Measurements from ENCODE around the gene TMEM154. TPM values are rescaled to one million over a fixed set of nuclear protein-coding genes. Genes with fewer than 3 reads are reported as not detected.

TMEM154 gene
- total RNA-seq, 2 experiments from 2014 or later, result 15.2 to 21.2 TPM

DNA sequence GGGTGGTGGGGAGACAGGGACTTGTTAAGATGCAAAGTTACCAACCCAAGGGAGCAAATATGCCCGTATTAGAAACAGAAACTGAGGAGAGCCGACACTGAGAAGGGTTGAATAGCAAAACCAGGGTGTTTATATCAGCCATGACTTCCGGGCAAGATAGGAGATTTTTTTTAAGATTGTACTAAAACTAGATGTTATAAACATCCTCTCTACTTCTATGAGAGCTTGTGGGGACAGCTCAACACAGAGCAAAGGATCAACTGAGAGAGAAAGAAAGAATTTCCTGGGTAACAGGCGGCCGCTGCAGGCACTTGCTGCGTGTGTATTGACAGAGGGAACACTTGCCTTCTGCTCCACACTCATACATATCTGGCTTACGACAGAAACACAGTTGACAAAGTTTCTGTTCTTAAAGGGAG is 94.8 kb downstream of the TMEM154 start:
- H3K27me3 Mint-ChIP-seq, result peaks cover 2% of the 10 kb centered on the region
- H3K4me3 Mint-ChIP-seq, result peak overlapping the region; percentile 5
- H3K9me3 Mint-ChIP-seq (ENCODE audit: low read depth), result no peaks in the 10 kb centered on the region
- ATAC-seq (peak; percentile 58), DNase-seq (no peak)
- ChIA-PET CTCF (interaction anchor here (0.6 to 2.4 kb wide), 2 partner anchors 56 to 84 kb away, joined by 3 to 9 read pairs; no protein-coding TSS in a partner anchor), POLR2A (no interaction called here)
- H3K36me3 Mint-ChIP-seq (ENCODE audit: low read depth), result no peaks in the 10 kb centered on the region
- intact Hi-C loops (cut with DNase I, micrococcal nuclease), result no loop called here
- H3K27ac Mint-ChIP-seq, result peak overlapping the region; percentile 79
- peaks cover 2% of the 10 kb centered on the region for H3K4me1 Mint-ChIP-seq

DNA sequence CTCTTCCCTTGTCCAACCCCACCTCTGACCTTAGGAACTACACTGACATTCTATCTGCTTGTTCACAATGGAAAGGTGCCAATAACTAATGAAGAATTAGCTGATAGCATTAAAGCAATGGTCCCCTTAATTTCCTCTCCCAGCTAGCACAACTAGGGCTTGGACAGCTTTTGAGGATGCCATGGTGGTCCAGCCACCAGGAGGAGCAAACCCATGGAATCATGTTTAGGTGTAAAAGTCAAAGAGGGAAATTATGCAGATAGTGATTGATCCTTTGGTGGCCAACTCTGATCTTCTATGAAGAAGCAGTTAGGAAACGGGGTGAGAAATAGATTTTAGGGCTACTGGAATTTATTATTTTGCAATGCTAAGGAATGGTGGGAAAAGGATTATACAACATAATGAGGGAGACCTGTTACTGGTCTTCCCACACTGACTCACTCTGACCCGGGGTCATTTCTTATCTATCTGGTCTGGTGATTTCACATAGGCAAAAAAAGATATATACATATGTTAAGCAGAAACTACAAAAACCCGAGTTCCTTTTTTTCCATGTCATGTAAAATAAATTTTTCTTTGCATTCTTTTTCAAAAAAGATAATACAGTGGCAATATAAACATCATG is 98.1 kb downstream of the TMEM154 start:
- Mint-ChIP-seq H3K27me3 (no peaks in the 10 kb centered on the region), H3K36me3 (ENCODE audit: low read depth) (no peaks in the 10 kb centered on the region), H3K4me3 (no peak overlapping the region), H3K9me3 (ENCODE audit: low read depth) (no peaks in the 10 kb centered on the region), H3K4me1 (peaks cover 2% of the 10 kb centered on the region), H3K27ac (no peak overlapping the region)
- intact Hi-C loops (cut with DNase I, micrococcal nuclease), result no loop called here
- DNase-seq (no peak), ATAC-seq (no peak)
- ChIA-PET CTCF (interaction anchor here (0.5 kb wide), 1 partner anchor 1114 kb away, joined by 3 read pairs; no protein-coding TSS in a partner anchor), POLR2A (no interaction called here)

DNA sequence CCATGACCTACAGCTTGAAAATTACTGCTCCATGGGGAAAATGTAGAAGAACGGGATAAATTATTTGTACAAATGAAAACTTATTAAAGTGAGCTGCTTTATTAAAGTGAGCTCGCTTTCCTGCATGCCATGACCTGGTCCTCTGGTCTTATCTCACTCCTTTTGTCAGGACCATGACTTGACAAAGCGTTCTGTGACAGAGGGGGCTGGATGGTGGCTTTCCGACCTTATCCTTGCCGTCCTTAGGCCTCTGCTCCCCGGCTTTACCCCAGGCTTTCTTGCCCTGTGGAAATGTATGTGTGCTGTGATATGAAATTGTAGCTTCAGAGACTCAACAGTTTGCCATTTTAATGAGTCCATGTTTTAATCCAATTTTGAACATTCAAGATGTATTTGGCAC is 99.9 kb downstream of the TMEM154 start:
- Mint-ChIP-seq H3K4me3 (no peak overlapping the region), H3K27me3 (no peaks in the 10 kb centered on the region), H3K27ac (no peak overlapping the region), H3K4me1 (no peaks in the 10 kb centered on the region), H3K9me3 (ENCODE audit: low read depth) (no peaks in the 10 kb centered on the region), H3K36me3 (ENCODE audit: low read depth) (no peaks in the 10 kb centered on the region)
- DNase-seq (no peak), ATAC-seq (no peak)
- POLR2A ChIA-PET, result no interaction called here
- intact Hi-C loops (cut with DNase I, micrococcal nuclease), result no loop called here
- CTCF ChIA-PET, result interaction anchor here (0.6 kb wide), 1 partner anchor 217 kb away, joined by 3 read pairs; no protein-coding TSS in a partner anchor

DNA sequence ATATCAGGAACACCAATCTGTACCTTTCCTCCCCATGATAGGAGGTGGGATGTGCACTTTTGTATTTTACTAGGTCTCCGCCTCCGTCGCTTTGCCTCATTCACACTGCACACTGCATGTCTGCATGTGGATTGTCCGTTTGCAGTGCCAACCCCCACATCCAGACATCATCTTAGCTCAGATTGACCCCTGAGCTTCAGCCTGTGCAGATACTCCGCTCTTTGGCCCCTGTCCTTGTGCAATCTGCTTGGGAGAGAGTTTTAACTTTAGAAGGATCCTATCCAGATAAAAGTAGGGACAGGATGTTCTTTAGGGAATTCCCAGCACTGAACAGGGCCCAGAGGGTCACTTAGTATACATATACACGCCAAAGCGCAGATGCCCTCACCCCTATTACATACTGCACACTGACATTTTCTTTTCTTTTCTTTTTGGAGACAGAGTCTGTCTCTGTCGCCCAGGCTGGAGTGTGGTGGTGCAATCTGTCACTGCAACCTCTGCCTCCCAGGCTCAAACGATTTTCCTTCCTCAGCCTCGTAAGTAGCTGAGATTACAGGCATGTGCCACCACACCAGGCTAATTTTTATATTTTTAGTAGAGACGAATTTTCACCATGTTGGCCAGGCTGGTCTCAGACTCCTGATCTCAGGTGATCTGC is 100.6 kb downstream of the TMEM154 start:
- no peak overlapping the region for H3K4me3 Mint-ChIP-seq
- no peaks in the 10 kb centered on the region for H3K4me1 Mint-ChIP-seq
- intact Hi-C loops (cut with DNase I, micrococcal nuclease), result no loop called here
- no peak overlapping the region for H3K27ac Mint-ChIP-seq
- DNase-seq (no peak), ATAC-seq (no peak)
- CTCF ChIA-PET, result interaction anchor here (0.6 to 2.0 kb wide), 6 partner anchors 10 to 171 kb away, joined by 3 to 5 read pairs (median 3); no protein-coding TSS in a partner anchor
- POLR2A ChIA-PET, result interaction anchor here (0.6 kb wide), 1 partner anchor 44 kb away, joined by 3 read pairs; no protein-coding TSS in a partner anchor
- H3K9me3 Mint-ChIP-seq (ENCODE audit: low read depth), result no peaks in the 10 kb centered on the region
- H3K36me3 Mint-ChIP-seq (ENCODE audit: low read depth), result no peaks in the 10 kb centered on the region
- no peaks in the 10 kb centered on the region for H3K27me3 Mint-ChIP-seq

DNA sequence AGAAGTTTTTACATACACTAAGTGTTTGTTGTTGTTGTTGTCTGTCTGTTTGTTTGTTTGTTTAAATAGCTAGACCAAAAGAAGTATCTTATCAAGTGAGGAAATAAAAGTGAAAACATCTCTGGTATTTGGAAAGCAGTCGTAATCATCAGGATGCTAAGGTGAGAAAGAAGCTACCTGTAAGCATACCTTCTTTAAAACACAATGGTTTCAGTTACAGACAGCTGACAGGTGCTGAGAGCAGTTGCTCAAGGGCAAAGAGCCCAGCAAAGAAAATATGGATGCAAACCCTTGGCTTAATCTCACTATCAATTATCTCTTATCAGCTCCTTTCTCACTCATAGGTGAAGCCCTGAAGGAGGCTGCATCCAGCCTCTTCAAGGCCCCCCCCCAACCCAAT is 101.1 kb downstream of the TMEM154 start:
- intact Hi-C loops (cut with DNase I, micrococcal nuclease), result no loop called here

DNA sequence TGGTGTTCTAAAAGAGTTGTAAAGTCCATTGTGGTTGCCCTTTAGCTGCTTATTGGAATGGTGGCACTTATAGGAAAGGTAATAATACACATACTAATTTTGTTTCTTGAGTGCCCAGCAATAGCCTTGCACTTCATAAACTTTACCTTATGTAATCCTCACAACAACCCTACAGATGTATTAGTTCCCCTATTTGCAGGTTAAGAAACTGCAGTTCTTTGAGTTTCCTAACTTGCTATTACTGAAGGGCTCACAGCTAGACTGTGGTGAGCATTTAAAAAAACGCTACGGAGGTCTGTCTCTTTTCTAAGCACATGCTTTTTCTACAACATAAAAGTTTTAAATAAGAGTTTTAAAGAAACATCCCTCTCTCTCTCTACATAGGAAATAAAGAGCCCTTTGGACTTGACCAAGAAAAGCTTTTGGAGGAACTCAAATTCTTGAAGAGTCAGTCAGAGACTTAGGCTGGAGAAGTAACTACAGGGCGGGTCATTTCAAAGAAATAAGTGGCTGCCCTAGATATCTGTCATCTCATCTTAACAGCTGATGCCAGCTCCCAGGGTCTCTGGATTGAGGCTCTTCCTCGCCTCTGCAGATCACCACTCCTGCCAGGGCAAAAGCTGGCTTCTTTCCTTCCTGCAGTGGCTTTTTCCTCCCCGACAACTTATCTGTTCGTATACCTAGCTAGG is 101.9 kb downstream of the TMEM154 start:
- POLR2A ChIA-PET, result no interaction called here

More for the DNA sequence above, 101.1 kb downstream of the TMEM154 start:
- no peaks in the 10 kb centered on the region for H3K36me3 Mint-ChIP-seq (ENCODE audit: low read depth)
- no peaks in the 10 kb centered on the region for H3K4me1 Mint-ChIP-seq
- H3K27ac Mint-ChIP-seq, result no peak overlapping the region
- POLR2A ChIA-PET, result interaction anchor here (0.6 kb wide), 1 partner anchor 44 kb away, joined by 3 read pairs; no protein-coding TSS in a partner anchor
- DNase-seq, result no peak
- no peak for ATAC-seq
- no peak overlapping the region for H3K4me3 Mint-ChIP-seq
- H3K9me3 Mint-ChIP-seq (ENCODE audit: low read depth), result no peaks in the 10 kb centered on the region
- no peaks in the 10 kb centered on the region for H3K27me3 Mint-ChIP-seq
- CTCF ChIA-PET, result interaction anchor here (0.6 to 2.0 kb wide), 6 partner anchors 11 to 170 kb away, joined by 3 to 5 read pairs (median 3); no protein-coding TSS in a partner anchor

DNA sequence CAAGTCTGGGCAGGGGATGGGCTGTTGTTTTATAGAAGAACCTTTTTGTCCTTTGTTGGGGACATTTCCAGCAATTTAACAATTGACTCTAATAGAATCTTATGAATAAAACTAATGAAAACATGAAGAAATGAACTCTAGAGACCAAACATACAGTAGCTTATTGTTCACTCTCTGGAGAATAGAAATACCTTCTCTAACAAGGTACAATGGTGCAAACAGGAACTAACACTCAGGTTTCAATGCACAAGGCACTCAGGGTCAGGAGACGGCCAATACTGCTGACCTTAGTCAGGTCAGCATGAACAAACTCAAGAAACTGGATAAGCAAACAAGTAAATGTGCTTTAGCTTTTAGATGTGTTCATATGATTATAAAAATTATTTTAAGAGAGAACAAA is 104.3 kb downstream of the TMEM154 start:
- ATAC-seq (no peak), DNase-seq (no peak)
- Mint-ChIP-seq H3K27me3 (no peaks in the 10 kb centered on the region), H3K27ac (no peak overlapping the region), H3K9me3 (ENCODE audit: low read depth) (no peaks in the 10 kb centered on the region), H3K4me3 (no peak overlapping the region), H3K4me1 (no peaks in the 10 kb centered on the region), H3K36me3 (ENCODE audit: low read depth) (no peaks in the 10 kb centered on the region)
- intact Hi-C loops (cut with DNase I, micrococcal nuclease), result no loop called here
- ChIA-PET POLR2A (no interaction called here), CTCF (interaction anchor here (0.7 kb wide), 1 partner anchor 339 kb away, joined by 3 read pairs; no protein-coding TSS in a partner anchor)

More for the DNA sequence above, 101.9 kb downstream of the TMEM154 start:
- CTCF ChIA-PET, result interaction anchor here (0.6 to 2.0 kb wide), 6 partner anchors 12 to 434 kb away, joined by 3 to 5 read pairs (median 3); no protein-coding TSS in a partner anchor
- no peaks in the 10 kb centered on the region for H3K36me3 Mint-ChIP-seq (ENCODE audit: low read depth)
- intact Hi-C loops (cut with DNase I, micrococcal nuclease), result no loop called here
- no peaks in the 10 kb centered on the region for H3K27me3 Mint-ChIP-seq
- H3K27ac Mint-ChIP-seq, result no peak overlapping the region
- no peak overlapping the region for H3K4me3 Mint-ChIP-seq
- H3K4me1 Mint-ChIP-seq, result no peaks in the 10 kb centered on the region
- ATAC-seq (no peak), DNase-seq (no peak)
- no peaks in the 10 kb centered on the region for H3K9me3 Mint-ChIP-seq (ENCODE audit: low read depth)

DNA sequence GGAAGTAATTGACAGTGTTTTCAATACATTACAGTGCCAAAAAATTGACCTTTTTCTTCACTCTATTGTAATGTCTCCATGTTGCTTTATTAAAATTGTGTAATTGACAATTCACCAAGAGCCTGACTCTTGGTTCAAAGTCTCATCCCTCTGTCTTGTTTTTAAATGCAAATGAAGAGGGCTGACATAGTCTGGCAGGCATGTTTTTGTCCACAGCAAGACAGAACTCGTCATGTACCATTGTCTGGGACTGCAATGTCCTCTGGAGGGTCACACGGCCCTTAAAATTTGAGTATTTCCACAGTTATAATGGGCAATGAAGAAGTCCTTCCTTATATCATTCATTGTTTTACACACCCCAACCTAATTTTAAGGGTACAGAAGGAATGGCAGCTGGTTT is 105.9 kb downstream of the TMEM154 start:
- Mint-ChIP-seq H3K36me3 (ENCODE audit: low read depth) (no peaks in the 10 kb centered on the region), H3K9me3 (ENCODE audit: low read depth) (no peaks in the 10 kb centered on the region), H3K27ac (no peak overlapping the region), H3K27me3 (no peaks in the 10 kb centered on the region), H3K4me1 (no peaks in the 10 kb centered on the region), H3K4me3 (no peak overlapping the region)
- DNase-seq (no peak), ATAC-seq (no peak)
- ChIA-PET POLR2A (no interaction called here), CTCF (no interaction called here)
- intact Hi-C loops (cut with DNase I, micrococcal nuclease), result no loop called here

DNA sequence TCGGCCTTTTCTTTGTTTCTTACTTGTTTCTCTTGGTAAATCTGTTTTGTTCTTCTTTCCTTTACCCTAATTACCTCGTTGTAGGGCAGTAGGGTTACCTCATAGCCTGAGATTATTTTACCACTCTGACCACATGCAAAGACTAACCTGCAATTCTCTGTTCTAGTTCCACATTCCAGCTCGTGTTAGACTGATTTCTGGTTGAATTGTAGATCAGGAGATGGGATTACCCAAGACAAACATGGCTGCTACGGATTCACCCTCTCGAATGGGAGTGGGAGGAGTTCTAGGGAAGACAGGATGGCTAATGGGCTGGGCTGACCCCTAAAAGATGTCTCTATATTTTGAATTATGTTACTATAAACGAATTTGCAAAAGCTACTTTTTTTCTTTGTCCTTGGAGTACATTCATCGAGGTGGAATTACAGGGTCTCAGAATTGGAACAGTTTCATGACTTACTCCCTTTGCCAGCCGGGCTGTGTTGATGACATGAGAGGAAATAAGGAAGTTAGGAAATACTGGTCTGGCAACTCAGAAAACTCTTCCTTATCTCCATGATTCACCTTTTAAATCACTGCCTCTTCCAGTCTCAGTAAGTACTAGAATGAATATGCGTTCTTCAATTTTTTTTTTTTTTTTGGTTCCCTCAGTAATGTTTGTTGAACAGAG is 107.2 kb downstream of the TMEM154 start:
- no peaks in the 10 kb centered on the region for H3K36me3 Mint-ChIP-seq (ENCODE audit: low read depth)
- intact Hi-C loops (cut with DNase I, micrococcal nuclease), result no loop called here
- H3K9me3 Mint-ChIP-seq (ENCODE audit: low read depth), result no peaks in the 10 kb centered on the region
- no peak for DNase-seq
- ChIA-PET POLR2A (no interaction called here), CTCF (interaction anchor here (0.5 kb wide), 1 partner anchor 516 kb away, joined by 3 read pairs; no protein-coding TSS in a partner anchor)
- no peak for ATAC-seq
- H3K4me1 Mint-ChIP-seq, result no peaks in the 10 kb centered on the region
- H3K27ac Mint-ChIP-seq, result no peak overlapping the region
- no peak overlapping the region for H3K4me3 Mint-ChIP-seq
- H3K27me3 Mint-ChIP-seq, result no peaks in the 10 kb centered on the region

DNA sequence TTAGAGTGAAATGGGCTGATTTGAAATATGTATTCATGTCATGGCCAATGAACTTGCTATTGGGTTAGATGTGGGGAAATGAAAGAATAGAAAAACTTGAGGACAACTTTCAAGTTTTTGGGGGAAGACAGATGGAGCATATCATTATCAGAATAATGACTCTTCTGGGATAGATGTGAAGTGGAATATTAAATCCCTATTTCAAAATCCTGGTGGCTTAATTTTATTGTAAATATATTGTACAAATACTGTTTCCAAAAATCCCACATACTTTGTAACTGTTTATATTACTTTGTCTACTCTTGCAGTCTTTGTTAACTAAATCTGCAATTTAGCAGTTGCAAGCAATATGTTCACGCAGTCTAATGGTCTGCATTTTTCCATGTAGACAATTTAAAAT is 108.0 kb downstream of the TMEM154 start:
- Mint-ChIP-seq H3K4me3 (no peak overlapping the region), H3K27ac (no peak overlapping the region), H3K27me3 (no peaks in the 10 kb centered on the region), H3K9me3 (ENCODE audit: low read depth) (no peaks in the 10 kb centered on the region), H3K4me1 (no peaks in the 10 kb centered on the region), H3K36me3 (ENCODE audit: low read depth) (no peaks in the 10 kb centered on the region)
- intact Hi-C loops (cut with DNase I, micrococcal nuclease), result no loop called here
- ATAC-seq, result no peak
- ChIA-PET POLR2A (no interaction called here), CTCF (interaction anchor here (1.5 to 1.8 kb wide), 2 partner anchors 17 to 71 kb away, joined by 3 to 6 read pairs; no protein-coding TSS in a partner anchor)
- DNase-seq, result no peak

DNA sequence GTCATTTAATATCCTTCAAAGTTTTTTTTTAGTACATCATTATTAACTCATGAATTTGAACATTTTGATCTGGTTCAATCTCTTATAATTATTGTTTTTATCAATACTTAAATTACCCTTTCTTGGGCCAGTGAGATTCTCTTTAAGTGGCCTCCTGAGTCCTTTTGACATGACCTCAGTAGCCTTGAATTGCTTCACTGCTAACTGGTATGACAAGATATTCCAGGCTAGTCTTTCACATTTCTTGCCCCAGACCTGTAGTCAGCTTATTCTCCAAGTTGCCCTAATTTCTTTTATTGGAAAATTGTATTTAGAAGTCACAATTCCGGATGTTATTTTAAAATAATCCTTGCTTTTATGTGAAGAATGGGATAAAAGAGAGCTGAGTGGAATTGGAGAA is 108.5 kb downstream of the TMEM154 start:
- DNase-seq (no peak), ATAC-seq (no peak)
- POLR2A ChIA-PET, result no interaction called here
- Mint-ChIP-seq H3K9me3 (ENCODE audit: low read depth) (no peaks in the 10 kb centered on the region), H3K27ac (no peak overlapping the region), H3K4me3 (no peak overlapping the region), H3K36me3 (ENCODE audit: low read depth) (no peaks in the 10 kb centered on the region), H3K4me1 (no peaks in the 10 kb centered on the region), H3K27me3 (no peaks in the 10 kb centered on the region)
- CTCF ChIA-PET, result interaction anchor here (1.2 to 1.8 kb wide), 3 partner anchors 10 to 70 kb away, joined by 3 to 6 read pairs (median 5); no protein-coding TSS in a partner anchor
- intact Hi-C loops (cut with DNase I, micrococcal nuclease), result no loop called here
